MM.1S (cell line): ENCODE measurements around the gene WDR90.

Experiments used
- DNase-seq: peaks from one replicate; pipeline ENCODE4 v3.0.0-alpha.2; 2015
- H2AFZ ChIP-seq: fragments of 300-600 bp; sonication (generic); 2 replicates; pipeline ENCODE4 v1.6.0; 2016; ENCODE audit warnings: antibody characterized with exemption, low read length
- H3F3A ChIP-seq: fragments of 300-600 bp; sonication (generic); 2 replicates; pipeline ENCODE4 v1.6.1; 2016; ENCODE audit warnings: mild to moderate bottlenecking, antibody characterized with exemption, low read length, moderate library complexity, mixed read lengths; ENCODE audit not compliant: insufficient read depth
- H3K27ac ChIP-seq: fragments of 300-600 bp; sonication (generic); 2 replicates; pipeline ENCODE4 v1.5.1; 2016; ENCODE audit warnings: mild to moderate bottlenecking, low read length
- H3K27me3 ChIP-seq: fragments of 300-600 bp; sonication (generic); replicated peaks from 2 replicates; pipeline ENCODE4 v1.6.0; 2016; ENCODE audit warnings: low read length; ENCODE audit not compliant: insufficient read depth
- H3K36me3 ChIP-seq: fragments of 300-600 bp; sonication (generic); replicated peaks from 2 replicates; pipeline ENCODE4 v1.6.1; 2016; ENCODE audit warnings: mild to moderate bottlenecking, low read length, mixed read lengths; ENCODE audit not compliant: insufficient read depth
- H3K4me1 ChIP-seq: fragments of 300-600 bp; sonication (generic); 2 replicates; pipeline ENCODE4 v1.6.1; 2016; ENCODE audit warnings: low read length, mixed read lengths
- H3K4me2 ChIP-seq: fragments of 300-600 bp; sonication (generic); 2 replicates; pipeline ENCODE4 v1.6.0; 2016; ENCODE audit warnings: low read depth, low read length
- H3K4me3 ChIP-seq: fragments of 300-600 bp; sonication (generic); 2 replicates; pipeline ENCODE4 v1.5.1; 2016; ENCODE audit warnings: low read length, mixed read lengths
- H3K79me2 ChIP-seq: fragments of 300-600 bp; sonication (generic); 2 replicates; pipeline ENCODE4 v1.6.1; 2016; ENCODE audit warnings: mixed run types, low read length, mixed read lengths
- H3K9ac ChIP-seq: fragments of 300-600 bp; sonication (generic); 2 replicates; pipeline ENCODE4 v1.6.1; 2016; ENCODE audit warnings: low read length, mixed read lengths
- H3K9me2 ChIP-seq: fragments of 300-600 bp; sonication (generic); replicated peaks from 2 replicates; pipeline ENCODE4 v1.6.1; 2016; ENCODE audit warnings: mild to moderate bottlenecking, low read length, mixed read lengths; ENCODE audit not compliant: insufficient read depth
- H3K9me3 ChIP-seq: fragments of 300-600 bp; sonication (generic); replicated peaks from 2 replicates; pipeline ENCODE4 v1.6.1; 2016; ENCODE audit warnings: mild to moderate bottlenecking, low read length, mixed read lengths; ENCODE audit not compliant: insufficient read depth
- H4K20me1 ChIP-seq: fragments of 300-600 bp; sonication (generic); 2 replicates; pipeline ENCODE4 v1.6.1; 2016; ENCODE audit warnings: mild to moderate bottlenecking, low read length, moderate library complexity, mixed read lengths; ENCODE audit not compliant: insufficient read depth
- EZH2 ChIP-seq: fragments of 300-600 bp; sonication (generic); optimal IDR thresholded peaks from 2 replicates; pipeline ENCODE3; 2017; ENCODE audit warnings: low read depth, mild to moderate bottlenecking, antibody characterized with exemption, low read length, mixed read lengths
- EZH2phosphoT487 ChIP-seq: fragments of 300-600 bp; sonication (generic); IDR thresholded peaks from 2 replicates; pipeline ENCODE4 v1.6.1; 2018; ENCODE audit warnings: antibody characterized with exemption, low read length
- TF ChIP-seq, protein P1 (sequence below): fragments of 300-600 bp; sonication (generic); IDR thresholded peaks from 2 replicates; pipeline ENCODE4 v1.5.1; 2016; ENCODE audit warnings: antibody characterized with exemption, low read length, mixed read lengths

WDR90 gene

DNA sequence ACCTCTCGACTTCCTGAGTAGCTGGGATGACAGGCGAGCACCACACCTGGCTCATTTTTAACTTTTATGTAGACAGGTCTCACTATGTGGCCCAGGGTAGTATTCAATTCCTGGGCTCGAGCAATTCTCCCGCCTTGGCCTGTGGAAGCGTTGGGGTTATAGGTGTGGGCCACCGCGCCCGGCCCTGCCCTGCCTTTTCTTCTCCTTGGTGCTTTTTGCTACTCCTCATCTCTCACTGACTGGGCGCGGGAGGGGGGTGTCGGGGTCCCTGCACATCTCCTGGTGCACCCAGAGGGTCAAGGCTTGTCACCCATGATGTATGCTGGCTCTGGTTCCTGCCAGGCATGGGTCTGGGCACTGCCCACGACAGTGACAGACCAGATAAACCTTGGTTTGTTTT, 4.6 kb upstream of the WDR90 start:
- Histone ChIP-seq H3K4me3 (no peak overlapping the region), H3K27me3 (no peaks in the 10 kb centered on the region), H3K4me1 (0 out of 2 replicates have a peak, but pooled peaks cover 8% of the 10 kb centered on the region), H3K27ac (no peak overlapping the region), H2AFZ (no peak overlapping the region), H3K79me2 (peaks cover 78% of the 10 kb centered on the region), H3K9me2 (no peaks in the 10 kb centered on the region), H3K4me2 (no peak overlapping the region), H4K20me1 (no peaks in the 10 kb centered on the region), H3K9me3 (no peaks in the 10 kb centered on the region), H3F3A (peaks cover 34% of the 10 kb centered on the region), H3K36me3 (no peaks in the 10 kb centered on the region), H3K9ac (no peak overlapping the region)
- DNase-seq: no peak
- no peak for TF ChIP-seq EZH2phosphoT487
- TF ChIP-seq, protein P1, sequence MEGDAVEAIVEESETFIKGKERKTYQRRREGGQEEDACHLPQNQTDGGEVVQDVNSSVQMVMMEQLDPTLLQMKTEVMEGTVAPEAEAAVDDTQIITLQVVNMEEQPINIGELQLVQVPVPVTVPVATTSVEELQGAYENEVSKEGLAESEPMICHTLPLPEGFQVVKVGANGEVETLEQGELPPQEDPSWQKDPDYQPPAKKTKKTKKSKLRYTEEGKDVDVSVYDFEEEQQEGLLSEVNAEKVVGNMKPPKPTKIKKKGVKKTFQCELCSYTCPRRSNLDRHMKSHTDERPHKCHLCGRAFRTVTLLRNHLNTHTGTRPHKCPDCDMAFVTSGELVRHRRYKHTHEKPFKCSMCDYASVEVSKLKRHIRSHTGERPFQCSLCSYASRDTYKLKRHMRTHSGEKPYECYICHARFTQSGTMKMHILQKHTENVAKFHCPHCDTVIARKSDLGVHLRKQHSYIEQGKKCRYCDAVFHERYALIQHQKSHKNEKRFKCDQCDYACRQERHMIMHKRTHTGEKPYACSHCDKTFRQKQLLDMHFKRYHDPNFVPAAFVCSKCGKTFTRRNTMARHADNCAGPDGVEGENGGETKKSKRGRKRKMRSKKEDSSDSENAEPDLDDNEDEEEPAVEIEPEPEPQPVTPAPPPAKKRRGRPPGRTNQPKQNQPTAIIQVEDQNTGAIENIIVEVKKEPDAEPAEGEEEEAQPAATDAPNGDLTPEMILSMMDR: no peak
- TF ChIP-seq EZH2: no peak

DNA sequence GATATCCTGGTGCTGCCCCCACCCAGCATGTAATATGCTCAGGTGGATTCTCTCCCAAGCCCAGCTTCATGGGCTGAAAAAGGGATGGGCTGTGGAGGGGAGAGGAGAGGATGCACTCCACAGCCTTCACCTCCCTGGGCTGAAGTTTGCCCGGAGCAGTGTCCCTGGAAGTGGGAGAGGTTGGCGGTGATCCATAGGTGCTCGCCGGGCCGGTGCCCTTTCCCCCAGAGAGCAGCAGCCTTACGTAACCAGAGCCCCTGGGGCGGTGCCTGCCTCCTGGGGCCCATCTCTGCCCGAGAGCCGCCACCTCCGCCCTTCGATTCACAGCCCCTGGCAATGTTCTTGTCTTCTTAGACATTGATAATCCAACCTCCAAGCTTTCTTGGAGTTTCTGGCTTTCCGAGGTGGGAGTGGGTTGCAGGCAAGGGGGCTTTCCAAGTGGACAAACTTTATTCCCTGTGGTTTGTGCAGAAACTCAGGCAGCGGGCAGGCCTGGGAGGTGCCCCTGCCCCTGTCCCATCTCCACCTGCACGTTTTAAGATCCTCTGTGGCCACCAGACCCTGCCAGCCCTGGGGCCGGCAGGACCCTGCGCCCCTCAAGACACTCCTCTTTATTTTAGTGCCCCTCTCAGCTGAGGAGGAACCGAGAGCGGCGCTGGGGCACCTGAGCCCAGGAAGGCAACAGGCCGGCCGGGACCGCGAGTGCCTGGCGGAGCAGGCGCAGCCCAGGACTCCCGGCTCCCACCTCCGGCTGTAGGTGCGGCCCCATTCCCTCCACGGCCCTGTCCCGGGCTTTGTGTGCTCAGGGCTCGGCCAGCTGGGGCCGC, 3.1 kb upstream of the WDR90 start:
- peaks cover 7% of the 10 kb centered on the region; the same call in 1 of the 2 replicates for H3K4me1 ChIP-seq
- H3K79me2 ChIP-seq: peaks cover 88% of the 10 kb centered on the region
- no peak for DNase-seq
- H4K20me1 ChIP-seq: no peaks in the 10 kb centered on the region
- H2AFZ ChIP-seq: no peak overlapping the region
- TF ChIP-seq EZH2phosphoT487 (no peak), EZH2 (no peak)
- TF ChIP-seq, protein P1: no peak
- H3K27me3 ChIP-seq: no peaks in the 10 kb centered on the region
- H3K9ac ChIP-seq: no peak overlapping the region
- no peaks in the 10 kb centered on the region for H3K36me3 ChIP-seq
- no peak overlapping the region for H3K4me2 ChIP-seq
- no peaks in the 10 kb centered on the region for H3K9me2 ChIP-seq
- no peaks in the 10 kb centered on the region for H3K9me3 ChIP-seq
- no peak overlapping the region for H3K4me3 ChIP-seq
- H3F3A ChIP-seq: peaks cover 28% of the 10 kb centered on the region
- H3K27ac ChIP-seq: no peak overlapping the region

DNA sequence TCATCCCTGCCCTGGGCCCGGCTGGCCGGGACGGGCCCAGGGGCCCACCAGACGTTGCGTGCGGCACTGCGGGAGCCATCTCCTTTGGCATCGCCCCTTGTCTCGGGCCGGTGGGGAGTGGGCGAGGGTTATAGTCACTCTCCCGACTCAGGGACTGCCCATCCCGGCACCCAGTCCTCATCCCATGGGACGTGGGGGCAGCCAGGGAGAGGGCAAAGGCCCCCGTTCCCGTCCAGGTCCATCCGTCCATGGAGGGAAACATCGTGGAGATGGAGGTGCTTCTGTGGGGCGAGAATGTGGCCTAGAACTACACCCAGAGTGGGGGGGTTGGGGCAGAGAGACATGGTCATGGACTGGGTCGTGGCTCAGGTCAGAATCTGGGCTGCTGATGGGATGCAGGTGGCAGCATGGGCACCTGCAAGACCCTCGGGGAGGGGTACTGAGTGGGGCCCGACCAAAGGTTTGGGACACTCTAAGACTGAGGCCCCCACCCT, 2.4 kb upstream of the WDR90 start:
- Histone ChIP-seq H3F3A (peaks cover 28% of the 10 kb centered on the region), H3K9ac (no peak overlapping the region), H3K4me2 (no peak overlapping the region), H3K79me2 (peaks cover 82% of the 10 kb centered on the region), H3K36me3 (no peaks in the 10 kb centered on the region), H3K4me3 (no peak overlapping the region), H2AFZ (no peak overlapping the region), H3K27ac (no peak overlapping the region), H3K4me1 (peaks cover 7% of the 10 kb centered on the region; the same call in 1 of the 2 replicates), H3K27me3 (no peaks in the 10 kb centered on the region), H3K9me3 (no peaks in the 10 kb centered on the region), H4K20me1 (no peaks in the 10 kb centered on the region), H3K9me2 (no peaks in the 10 kb centered on the region)
- no peak for TF ChIP-seq EZH2phosphoT487
- TF ChIP-seq EZH2: no peak
- TF ChIP-seq, protein P1: no peak
- DNase-seq: no peak
